Prostate gland (tissue), 2 donors: Measurements from ENCODE around the gene SPATS1.

ENCODE experiments used
- CTCF ChIP-seq, 4 experiments: fragments of 200-600 bp in 2 of 4; fragments of 450-650 bp in 2 of 4; sonication (generic) in 2 of 4; IDR thresholded peaks; 1 replicate in 3 of 4; 2 replicates in 1 of 4; pipeline ENCODE4 v1.5.1; 2016 to 2019; ENCODE audit warnings: antibody characterized with exemption in 4 of 4, mild to moderate bottlenecking in 2 of 4, moderate library complexity in 2 of 4
- POLR2AphosphoS5 ChIP-seq: sonication (generic); formaldehyde crosslinking; IDR thresholded peaks from one replicate; pipeline ENCODE4 v1.6.1; 2017; ENCODE audit warnings: antibody characterized with exemption

- TF ChIP-seq CTCF (IDR thresholded peaks at IDR 0.05) (no peak), POLR2AphosphoS5 (no peak)
These were observed 45.7 kb downstream of the SPATS1 start for GRCh38 chr6:44388135-44388487.
